Stomach (tissue), 4 donors: ENCODE measurements around the gene PPARA.

Source experiments
- POLR2A ChIP-seq, 4 donors: fragments of 450-650 bp; IDR thresholded peaks; one replicate each; pipeline ENCODE4 v1.6.1; 2016; ENCODE audit warnings: antibody characterized with exemption in 4 of 4, control low read depth in 2 of 4, mild to moderate bottlenecking in 1 of 4, moderate library complexity in 1 of 4
- POLR2AphosphoS5 ChIP-seq, 3 donors: sonication (generic); formaldehyde crosslinking; IDR thresholded peaks; one replicate each; pipeline ENCODE4 v1.6.1; 2016; ENCODE audit warnings: antibody characterized with exemption in 3 of 3
- TF ChIP-seq, protein P1 (sequence below), 7 experiments: fragments of 450-650 bp in 4 of 7; fragments of 200-600 bp in 3 of 7; sonication (generic) in 3 of 7; IDR thresholded peaks; one replicate each; pipeline ENCODE4 v1.5.1; 2016 to 2019; ENCODE audit warnings: antibody characterized with exemption in 7 of 7, control low read depth in 2 of 7, mild to moderate bottlenecking in 1 of 7

DNA sequence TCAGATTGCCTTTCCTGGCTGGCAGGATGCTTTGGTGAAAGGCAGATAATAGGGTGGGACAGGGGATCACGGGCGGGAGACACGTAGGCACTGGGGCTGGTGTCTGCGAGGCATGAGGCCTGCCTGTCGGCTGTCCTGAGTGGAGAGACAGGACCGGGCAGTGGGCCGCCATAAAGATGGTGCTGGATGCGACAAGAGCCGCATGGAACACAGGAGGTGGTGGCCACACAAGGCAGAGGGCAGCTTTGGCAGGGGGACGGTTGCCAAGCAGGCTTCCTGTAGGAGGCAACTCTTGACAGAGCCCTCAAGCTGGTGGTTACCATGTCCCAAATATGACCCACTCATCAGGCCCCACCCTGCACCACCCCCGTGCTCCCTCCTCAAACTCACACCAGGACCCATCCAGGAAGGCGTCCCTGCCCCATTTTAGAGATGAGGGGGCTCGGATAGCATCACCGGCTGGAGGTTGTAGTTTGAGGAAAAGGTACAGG lies 4.9 kb upstream of the PPARA start:
- TF ChIP-seq POLR2AphosphoS5 (IDR thresholded peaks at IDR 0.05) (no peak), POLR2A (IDR thresholded peaks at IDR 0.05) (no peak)
- TF ChIP-seq, protein P1, sequence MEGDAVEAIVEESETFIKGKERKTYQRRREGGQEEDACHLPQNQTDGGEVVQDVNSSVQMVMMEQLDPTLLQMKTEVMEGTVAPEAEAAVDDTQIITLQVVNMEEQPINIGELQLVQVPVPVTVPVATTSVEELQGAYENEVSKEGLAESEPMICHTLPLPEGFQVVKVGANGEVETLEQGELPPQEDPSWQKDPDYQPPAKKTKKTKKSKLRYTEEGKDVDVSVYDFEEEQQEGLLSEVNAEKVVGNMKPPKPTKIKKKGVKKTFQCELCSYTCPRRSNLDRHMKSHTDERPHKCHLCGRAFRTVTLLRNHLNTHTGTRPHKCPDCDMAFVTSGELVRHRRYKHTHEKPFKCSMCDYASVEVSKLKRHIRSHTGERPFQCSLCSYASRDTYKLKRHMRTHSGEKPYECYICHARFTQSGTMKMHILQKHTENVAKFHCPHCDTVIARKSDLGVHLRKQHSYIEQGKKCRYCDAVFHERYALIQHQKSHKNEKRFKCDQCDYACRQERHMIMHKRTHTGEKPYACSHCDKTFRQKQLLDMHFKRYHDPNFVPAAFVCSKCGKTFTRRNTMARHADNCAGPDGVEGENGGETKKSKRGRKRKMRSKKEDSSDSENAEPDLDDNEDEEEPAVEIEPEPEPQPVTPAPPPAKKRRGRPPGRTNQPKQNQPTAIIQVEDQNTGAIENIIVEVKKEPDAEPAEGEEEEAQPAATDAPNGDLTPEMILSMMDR (IDR thresholded peaks at IDR 0.05), result no peak
